Measurements from ENCODE around the gene IER3.
A peak's percentile ranks its signal among the peaks of the same experiment; 100 is the strongest.

The IER3 gene

GRCh38 chr6:30747300-30747687 lies 2.9 kb upstream of the IER3 start:
- H3K4me1 ChIP-seq (ENCODE audit: insufficient read depth, low read length) = peaks cover 21% of the 10 kb centered on the region; the same call in 1 of the 2 replicates
- H3K9ac ChIP-seq (ENCODE audit: low read depth, low read length) = no peak overlapping the region
- H3K9me3 ChIP-seq (ENCODE audit: control insufficient read depth, insufficient read depth, low read length) = no peaks in the 10 kb centered on the region
- H3K36me3 ChIP-seq (ENCODE audit: insufficient read depth, low read length) = 0 out of 2 replicates have a peak, but pooled peaks cover 5% of the 10 kb centered on the region

GRCh38 chr6:30743099-30744053 lies 971 bp downstream of the IER3 start:
- peaks cover 22% of the 10 kb centered on the region for H3K36me3 ChIP-seq (ENCODE audit: insufficient read depth, low read length)
- H3K9me3 ChIP-seq (ENCODE audit: control insufficient read depth, insufficient read depth, low read length) = no peaks in the 10 kb centered on the region
- H3K9ac ChIP-seq (ENCODE audit: low read depth, low read length) = peak overlapping the region; percentile 85
- H3K4me1 ChIP-seq (ENCODE audit: insufficient read depth, low read length) = peaks cover 13% of the 10 kb centered on the region; the same call in 1 of the 2 replicates

GRCh38 chr6:30742316-30743098 lies 1.8 kb downstream of the IER3 start, which contains the start of gene FLOT1:
Gene FLOT1 (minus strand): TSS chr6:30742687. CDS start chr6:30742189, 498 bp downstream.
- H3K4me1 ChIP-seq (ENCODE audit: insufficient read depth, low read length) = peaks cover 13% of the 10 kb centered on the region; the same call in 1 of the 2 replicates
- H3K36me3 ChIP-seq (ENCODE audit: insufficient read depth, low read length) = peaks cover 31% of the 10 kb centered on the region
- H3K9ac ChIP-seq (ENCODE audit: low read depth, low read length) = peak within 1 kb of the TSS; percentile 85
- H3K9me3 ChIP-seq (ENCODE audit: control insufficient read depth, insufficient read depth, low read length) = no peaks in the 10 kb centered on the region

- Histone ChIP-seq H3K9ac (ENCODE audit: low read depth, low read length) (peak overlapping the region; percentile 85), H3K9me3 (ENCODE audit: control insufficient read depth, insufficient read depth, low read length) (no peaks in the 10 kb centered on the region), H3K4me1 (ENCODE audit: insufficient read depth, low read length) (peaks cover 13% of the 10 kb centered on the region; the same call in 1 of the 2 replicates), H3K36me3 (ENCODE audit: insufficient read depth, low read length) (peaks cover 36% of the 10 kb centered on the region)
Measured at GRCh38 chr6:30741789-30742315, 2.5 kb downstream of the IER3 start.

- Histone ChIP-seq H3K9me3 (ENCODE audit: control insufficient read depth, insufficient read depth, low read length) (no peaks in the 10 kb centered on the region), H3K9ac (ENCODE audit: low read depth, low read length) (peak overlapping the region; percentile 85), H3K36me3 (ENCODE audit: insufficient read depth, low read length) (peaks cover 37% of the 10 kb centered on the region), H3K4me1 (ENCODE audit: insufficient read depth, low read length) (peaks cover 13% of the 10 kb centered on the region; the same call in 1 of the 2 replicates)
Measured at GRCh38 chr6:30741063-30741779, 3.1 kb downstream of the IER3 start.

- H3K9ac ChIP-seq (ENCODE audit: low read depth, low read length) = no peak overlapping the region
- H3K4me1 ChIP-seq (ENCODE audit: insufficient read depth, low read length) = peaks cover 12% of the 10 kb centered on the region; the same call in 1 of the 2 replicates
- no peaks in the 10 kb centered on the region for H3K9me3 ChIP-seq (ENCODE audit: control insufficient read depth, insufficient read depth, low read length)
- peaks cover 44% of the 10 kb centered on the region for H3K36me3 ChIP-seq (ENCODE audit: insufficient read depth, low read length)
Measured at GRCh38 chr6:30740540-30740870, 3.8 kb downstream of the IER3 start.

- no peaks in the 10 kb centered on the region for H3K9me3 ChIP-seq (ENCODE audit: control insufficient read depth, insufficient read depth, low read length)
- peaks cover 6% of the 10 kb centered on the region; the same call in 1 of the 2 replicates for H3K4me1 ChIP-seq (ENCODE audit: insufficient read depth, low read length)
- peaks cover 45% of the 10 kb centered on the region for H3K36me3 ChIP-seq (ENCODE audit: insufficient read depth, low read length)
- H3K9ac ChIP-seq (ENCODE audit: low read depth, low read length) = no peak overlapping the region; the same call in 1 of the 2 replicates
Measured at GRCh38 chr6:30738532-30738931, 5.8 kb downstream of the IER3 start.

GRCh38 chr6:30735668-30736314 lies 8.6 kb downstream of the IER3 start:
- Histone ChIP-seq H3K9ac (ENCODE audit: low read depth, low read length) (no peak overlapping the region), H3K4me1 (ENCODE audit: insufficient read depth, low read length) (no peaks in the 10 kb centered on the region; the same call in 1 of the 2 replicates), H3K36me3 (ENCODE audit: insufficient read depth, low read length) (peaks cover 38% of the 10 kb centered on the region), H3K9me3 (ENCODE audit: control insufficient read depth, insufficient read depth, low read length) (no peaks in the 10 kb centered on the region)

- H3K4me1 ChIP-seq (ENCODE audit: insufficient read depth, low read length) = peaks cover 2% of the 10 kb centered on the region; the same call in 1 of the 2 replicates
- H3K36me3 ChIP-seq (ENCODE audit: insufficient read depth, low read length) = peaks cover 17% of the 10 kb centered on the region
- H3K9me3 ChIP-seq (ENCODE audit: control insufficient read depth, insufficient read depth, low read length) = no peaks in the 10 kb centered on the region
- H3K9ac ChIP-seq (ENCODE audit: low read depth, low read length) = no peak overlapping the region
Measured at GRCh38 chr6:30732237-30732943, 12.0 kb downstream of the IER3 start.

GRCh38 chr6:30730601-30731435 lies 13.5 kb downstream of the IER3 start:
- no peak overlapping the region; the same call in 1 of the 2 replicates for H3K9ac ChIP-seq (ENCODE audit: low read depth, low read length)
- no peaks in the 10 kb centered on the region for H3K9me3 ChIP-seq (ENCODE audit: control insufficient read depth, insufficient read depth, low read length)
- H3K36me3 ChIP-seq (ENCODE audit: insufficient read depth, low read length) = peaks cover 8% of the 10 kb centered on the region
- H3K4me1 ChIP-seq (ENCODE audit: insufficient read depth, low read length) = peaks cover 2% of the 10 kb centered on the region; the same call in 1 of the 2 replicates

- H3K9me3 ChIP-seq (ENCODE audit: control insufficient read depth, insufficient read depth, low read length) = no peaks in the 10 kb centered on the region
- H3K36me3 ChIP-seq (ENCODE audit: insufficient read depth, low read length) = peaks cover 18% of the 10 kb centered on the region
- H3K9ac ChIP-seq (ENCODE audit: low read depth, low read length) = no peak overlapping the region
- peaks cover 3% of the 10 kb centered on the region; the same call in 1 of the 2 replicates for H3K4me1 ChIP-seq (ENCODE audit: insufficient read depth, low read length)
Measured at GRCh38 chr6:30727920-30728553, 16.3 kb downstream of the IER3 start.
